Activated CD8-positive, alpha-beta memory T cell treated with anti-CD3 and anti-CD28 coated beads, Interleukin-2, amount 10 ng/mL, durations not matched to agents 7 days and 5 days (primary cell): ENCODE measurements around the gene FNDC8. TPM values are rescaled to one million over a fixed set of nuclear protein-coding genes. Genes with fewer than 3 reads are reported as not detected.

Experiments
- ATAC-seq: fragments of 150-1000 bp; cut with Tn5 transposase; one replicate; pipeline ENCODE4 v1.10.0; 2021; ENCODE audit warnings: moderate library complexity
- CTCF ChIA-PET: fragments of 350-600 bp; sonication (Branson Sonifier 250); formaldehyde crosslinking; loops from one replicate; lab custom pipeline; 2021; ENCODE audit warnings: antibody characterized with exemption; lab: Charles Lee
- DNase-seq: peaks from one replicate; pipeline ENCODE4 v3.0.0-alpha.2; 2020
- H3K27ac Mint-ChIP-seq: one replicate; pipeline ENCODE4 v1.8.0; 2021; ENCODE audit warnings: mild to moderate bottlenecking, mixed read lengths
- H3K27me3 Mint-ChIP-seq: one replicate; pipeline ENCODE4 v1.8.0; 2021; ENCODE audit warnings: mixed read lengths
- H3K36me3 Mint-ChIP-seq: one replicate; pipeline ENCODE4 v1.8.0; 2021; ENCODE audit warnings: mild to moderate bottlenecking, mixed read lengths
- H3K4me1 Mint-ChIP-seq: one replicate; pipeline ENCODE4 v1.8.0; 2021; ENCODE audit warnings: mixed read lengths
- H3K4me3 Mint-ChIP-seq: one replicate; pipeline ENCODE4 v1.8.0; 2021; ENCODE audit warnings: mild to moderate bottlenecking, moderate library complexity, mixed read lengths
- H3K9me3 Mint-ChIP-seq: one replicate; pipeline ENCODE4 v1.8.0; 2022; ENCODE audit warnings: low read depth, mixed read lengths
- total RNA-seq, 2 experiments: library from RNA; stranded (reverse); gene quantifications; one replicate each; pipeline ENCODE4 v1.2.3, GENCODE V29; 2021

FNDC8 gene
- total RNA-seq: not detected

DNA sequence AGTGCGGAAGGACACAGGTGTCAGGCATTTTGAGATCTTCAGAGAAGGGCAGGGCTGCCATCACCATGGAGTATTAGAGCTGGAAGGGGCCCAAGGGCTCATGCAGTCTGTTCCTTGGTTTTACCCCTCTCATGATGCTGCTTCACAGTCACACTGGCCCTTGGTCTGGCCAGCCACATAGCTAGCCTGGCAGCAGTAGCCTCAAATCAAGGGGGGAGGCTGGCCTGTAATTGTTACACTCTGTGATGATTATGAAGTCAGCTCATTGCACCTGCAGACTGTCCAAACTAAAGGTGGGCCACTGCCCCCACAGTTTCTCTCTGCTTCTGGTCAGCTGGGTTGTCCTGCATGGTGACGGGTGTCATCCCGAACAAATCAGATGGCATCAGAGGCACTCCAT, at the start of gene FNDC8:
TSS of gene FNDC8 (plus strand) at position 301 of the 400 bp plus-strand sequence. CDS start at position 380, 79 bp downstream.
- Mint-ChIP-seq H3K36me3 (peaks cover 13% of the 10 kb centered on the region), H3K4me1 (peaks cover 29% of the 10 kb centered on the region), H3K27ac (no peak within 1 kb of the TSS), H3K9me3 (no peaks in the 10 kb centered on the region), H3K4me3 (no peak within 1 kb of the TSS), H3K27me3 (no peaks in the 10 kb centered on the region)
- CTCF ChIA-PET: interaction anchor here (0.7 to 4.5 kb wide), 5 partner anchors 9 to 578 kb away, joined by 3 to 109 read pairs (median 14); no protein-coding TSS in a partner anchor
- DNase-seq (no peak), ATAC-seq (no peak)

DNA sequence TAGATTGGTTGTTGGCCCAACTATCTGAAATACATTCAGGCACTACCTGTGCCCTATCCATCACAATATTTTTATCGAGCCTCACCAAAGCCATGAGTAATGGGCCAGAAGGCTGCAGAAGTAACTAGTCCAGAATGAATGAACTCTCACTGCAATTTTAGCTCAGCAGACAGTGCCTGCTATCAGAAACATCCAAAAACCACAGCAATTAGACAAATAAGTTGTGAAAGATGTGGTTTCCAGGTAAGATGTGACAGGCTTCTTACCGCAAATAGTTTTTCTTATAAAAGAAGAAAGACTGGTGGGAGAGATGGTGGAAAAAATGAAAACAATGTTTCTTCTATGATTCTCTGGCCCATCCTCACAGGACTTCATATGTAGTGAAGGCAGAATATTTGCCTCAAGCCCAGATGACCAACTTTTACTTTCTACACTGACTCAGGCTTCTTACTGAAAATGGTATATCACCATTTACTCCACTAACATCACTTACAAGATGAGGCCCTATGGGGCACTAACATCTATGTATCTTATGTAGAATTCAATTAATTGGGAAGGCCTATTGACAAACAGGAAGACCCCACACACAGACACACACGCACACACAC, 48.1 kb upstream of the FNDC8 start:
- Mint-ChIP-seq H3K4me1 (peaks cover 72% of the 10 kb centered on the region), H3K27ac (peak overlapping the region; percentile 80), H3K36me3 (peaks cover 24% of the 10 kb centered on the region), H3K27me3 (no peaks in the 10 kb centered on the region), H3K9me3 (no peaks in the 10 kb centered on the region), H3K4me3 (peak overlapping the region; percentile 46)
- CTCF ChIA-PET: interaction anchor here (2.1 to 3.3 kb wide), 5 partner anchors 9 to 51 kb away, joined by 6 to 21 read pairs (median 11); partner anchors contain the start of gene RFFL
- ATAC-seq: peak; percentile 78
- DNase-seq: no peak

DNA sequence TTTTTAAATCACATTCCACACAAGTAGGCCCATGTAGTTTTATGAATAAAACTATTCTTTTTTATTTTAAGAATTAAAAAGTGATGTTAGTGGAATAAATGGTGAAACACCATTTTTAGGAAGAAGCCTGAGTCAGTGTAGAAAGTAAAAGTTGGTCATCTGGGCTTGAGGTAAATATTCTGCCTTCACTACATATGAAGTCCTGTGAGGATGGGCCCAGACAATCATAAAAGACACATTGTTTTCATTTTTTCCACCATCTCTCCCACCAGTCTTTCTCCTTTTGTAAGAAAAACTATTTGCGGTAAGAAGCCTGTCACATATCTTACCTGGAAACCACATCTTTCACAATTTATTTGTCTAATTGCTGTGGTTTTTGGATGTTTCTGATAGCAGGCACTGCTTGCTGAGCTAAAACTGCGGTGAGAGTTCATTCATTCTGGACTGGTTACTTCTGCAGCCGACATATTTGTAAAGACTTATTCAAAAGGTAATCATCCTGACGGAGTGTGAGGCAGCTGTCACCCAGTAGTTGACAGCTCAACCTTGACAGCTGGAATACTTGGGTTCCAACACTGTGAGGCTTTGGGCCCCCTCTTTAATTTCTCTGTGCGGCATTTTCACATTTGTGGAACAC, 47.3 kb upstream of the FNDC8 start:
- H3K4me1 Mint-ChIP-seq: peaks cover 68% of the 10 kb centered on the region

DNA sequence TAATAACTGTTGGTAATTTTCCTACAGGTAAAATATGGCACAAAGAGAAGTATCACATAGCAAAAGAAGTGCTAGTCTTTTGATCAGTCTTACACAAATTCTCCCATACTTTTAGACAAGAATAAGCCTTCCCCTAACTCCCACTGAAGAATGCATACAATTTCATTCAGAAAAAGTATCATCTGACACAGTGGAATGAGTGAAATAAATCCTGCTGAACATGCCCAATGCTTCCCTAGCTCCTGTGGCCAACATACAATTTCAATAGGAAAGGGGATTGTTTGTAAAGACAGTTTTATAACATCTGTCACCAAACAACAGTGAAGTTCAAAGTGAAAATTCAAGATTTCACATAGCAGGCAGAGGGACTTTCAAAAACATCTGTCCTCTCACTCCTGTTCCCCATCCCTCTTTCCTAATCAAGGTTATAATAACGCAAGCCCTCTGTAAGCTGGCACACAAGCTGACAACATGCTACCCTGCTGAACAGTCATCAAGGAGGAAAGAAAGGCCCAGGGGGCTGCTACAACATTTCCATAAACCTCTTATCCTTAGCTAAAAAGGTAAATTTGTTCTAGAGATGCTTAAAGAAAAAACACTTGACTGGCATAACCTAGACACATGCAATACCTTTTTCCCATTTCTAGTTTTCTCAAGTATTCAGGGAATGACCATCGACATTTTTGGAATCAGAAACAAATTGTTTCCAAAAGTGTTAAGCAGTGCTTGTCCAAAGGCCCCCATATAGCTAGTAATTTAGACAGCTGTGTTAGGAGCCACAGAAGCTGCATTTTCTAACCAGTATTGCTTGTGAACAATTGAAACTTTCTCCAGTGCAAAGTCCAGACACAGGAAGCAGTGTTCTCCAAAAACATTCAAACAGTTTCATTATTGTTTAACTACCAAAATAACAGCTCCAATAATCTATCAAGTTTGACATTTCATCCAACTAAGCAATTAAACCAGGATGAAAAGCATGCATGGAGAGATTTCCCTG, 46.4 kb upstream of the FNDC8 start:
- CTCF ChIA-PET: interaction anchor here (2.1 to 3.3 kb wide), 5 partner anchors 8 to 52 kb away, joined by 6 to 21 read pairs (median 11); partner anchors contain the start of gene RFFL
- no peak for DNase-seq
- Mint-ChIP-seq H3K36me3 (peaks cover 36% of the 10 kb centered on the region), H3K27me3 (no peaks in the 10 kb centered on the region), H3K4me3 (peak overlapping the region; percentile 31), H3K4me1 (peaks cover 71% of the 10 kb centered on the region), H3K27ac (peak overlapping the region; percentile 77), H3K9me3 (no peaks in the 10 kb centered on the region)
- no peak for ATAC-seq

More for the DNA sequence above, 47.3 kb upstream of the FNDC8 start:
- peaks cover 28% of the 10 kb centered on the region for H3K36me3 Mint-ChIP-seq
- H3K4me3 Mint-ChIP-seq: peak overlapping the region; percentile 31
- H3K27me3 Mint-ChIP-seq: no peaks in the 10 kb centered on the region
- ATAC-seq (peak; percentile 28), DNase-seq (no peak)
- H3K27ac Mint-ChIP-seq: peak overlapping the region; percentile 80
- no peaks in the 10 kb centered on the region for H3K9me3 Mint-ChIP-seq
- CTCF ChIA-PET: interaction anchor here (0.8 to 3.3 kb wide), 6 partner anchors 9 to 92 kb away, joined by 3 to 21 read pairs (median 10); partner anchors contain the start of gene RFFL

DNA sequence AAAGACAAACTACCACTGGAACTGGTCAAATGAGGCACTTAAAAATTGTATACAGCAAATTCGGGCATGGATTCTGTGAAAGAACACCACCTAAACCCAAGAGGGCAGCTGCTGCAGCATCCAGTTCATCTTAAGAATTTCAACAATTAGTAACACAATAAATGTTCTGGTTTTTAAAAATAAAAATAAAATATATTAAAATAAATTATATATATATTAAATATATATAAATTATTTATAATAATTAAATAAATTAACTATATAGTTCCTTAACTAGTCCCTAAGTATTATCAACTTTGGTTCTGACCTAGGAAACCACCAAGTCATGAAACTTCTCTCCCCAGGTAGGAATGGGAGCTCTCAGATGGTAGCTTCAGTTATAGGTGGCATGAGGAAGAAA, 44.5 kb upstream of the FNDC8 start:
- Mint-ChIP-seq H3K27me3 (no peaks in the 10 kb centered on the region), H3K27ac (no peak overlapping the region), H3K36me3 (peaks cover 24% of the 10 kb centered on the region), H3K4me3 (no peak overlapping the region), H3K9me3 (no peaks in the 10 kb centered on the region), H3K4me1 (peaks cover 79% of the 10 kb centered on the region)
- CTCF ChIA-PET: interaction anchor here (0.9 to 6.6 kb wide), 3 partner anchors 12 to 54 kb away, joined by 3 to 46 read pairs (median 4); partner anchors contain the start of gene RFFL
- DNase-seq: no peak
- ATAC-seq: no peak

DNA sequence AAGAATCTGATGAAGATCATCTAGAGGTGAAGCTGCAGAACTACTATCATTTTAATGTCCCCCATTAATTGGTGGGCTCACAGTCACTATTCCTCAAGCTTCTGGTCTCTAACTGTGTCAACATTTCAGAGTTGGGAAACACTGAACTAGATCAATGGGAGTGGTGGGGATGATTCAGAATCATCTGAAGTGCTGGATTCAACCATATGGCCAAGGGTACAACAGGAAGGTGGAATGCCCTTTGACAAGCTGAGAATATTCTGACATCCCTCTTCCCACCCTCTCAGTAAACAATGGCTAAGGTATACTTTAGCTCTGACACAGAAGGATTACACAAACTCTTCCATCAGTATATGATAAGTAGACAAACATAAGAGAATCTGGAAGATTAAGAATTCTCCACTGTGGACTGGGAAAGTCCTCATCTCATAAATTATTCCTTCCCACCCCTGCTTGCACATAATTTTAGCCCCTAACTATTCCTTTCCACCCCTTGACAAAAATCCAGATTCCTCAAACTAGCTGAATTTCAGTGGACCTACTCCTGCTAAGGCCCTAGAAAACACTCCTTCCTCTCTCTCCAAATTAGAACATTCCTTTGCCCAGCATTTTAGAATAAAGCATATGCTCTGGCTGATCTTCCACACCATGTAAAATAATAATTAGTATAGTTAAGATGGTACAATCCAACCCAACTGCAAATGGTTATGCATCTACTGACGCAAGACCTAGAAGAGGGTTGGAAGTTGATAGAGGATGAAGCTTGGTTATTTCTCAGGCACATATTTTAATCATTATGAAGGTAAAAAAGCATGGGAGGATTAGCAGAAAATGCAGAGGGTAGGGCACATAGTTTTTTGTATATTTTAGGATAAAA, 41.6 kb upstream of the FNDC8 start:
- Mint-ChIP-seq H3K36me3 (peaks cover 17% of the 10 kb centered on the region), H3K9me3 (no peaks in the 10 kb centered on the region), H3K27ac (peak overlapping the region; percentile 96), H3K4me1 (peaks cover 76% of the 10 kb centered on the region), H3K27me3 (no peaks in the 10 kb centered on the region), H3K4me3 (peak overlapping the region; percentile 29)
- no peak for DNase-seq
- ATAC-seq: no peak
- CTCF ChIA-PET: interaction anchor here (1.0 to 6.6 kb wide), 9 partner anchors 9 to 57 kb away, joined by 3 to 46 read pairs (median 7); partner anchors contain the start of gene RFFL

DNA sequence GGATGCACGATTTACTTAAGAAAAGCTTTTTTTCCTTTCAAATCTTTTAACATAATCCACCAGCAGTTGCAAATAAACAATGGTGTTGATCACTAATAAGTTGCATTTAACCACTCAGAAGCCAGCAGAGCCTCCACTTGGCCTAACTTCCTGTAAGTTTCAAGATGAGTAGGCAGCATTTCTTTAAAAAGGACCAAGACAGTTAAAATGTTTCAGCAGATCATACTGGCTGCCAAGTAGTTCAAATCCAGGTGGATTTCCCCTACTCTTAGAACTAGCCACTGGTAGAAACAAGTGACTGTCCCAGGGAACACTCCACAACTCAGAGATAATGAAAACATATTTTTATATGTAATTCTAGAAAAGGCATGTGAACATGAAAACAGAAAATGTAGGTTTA, 40.9 kb upstream of the FNDC8 start:
- Mint-ChIP-seq H3K4me1 (peaks cover 76% of the 10 kb centered on the region), H3K36me3 (peaks cover 20% of the 10 kb centered on the region), H3K4me3 (peak overlapping the region; percentile 29), H3K27me3 (no peaks in the 10 kb centered on the region), H3K27ac (peak overlapping the region; percentile 96), H3K9me3 (no peaks in the 10 kb centered on the region)
- ATAC-seq (peak; percentile 81), DNase-seq (peak; percentile 72)
- CTCF ChIA-PET: interaction anchor here (1.1 to 6.6 kb wide), 7 partner anchors 9 to 58 kb away, joined by 3 to 46 read pairs (median 9); partner anchors contain the start of gene RFFL

DNA sequence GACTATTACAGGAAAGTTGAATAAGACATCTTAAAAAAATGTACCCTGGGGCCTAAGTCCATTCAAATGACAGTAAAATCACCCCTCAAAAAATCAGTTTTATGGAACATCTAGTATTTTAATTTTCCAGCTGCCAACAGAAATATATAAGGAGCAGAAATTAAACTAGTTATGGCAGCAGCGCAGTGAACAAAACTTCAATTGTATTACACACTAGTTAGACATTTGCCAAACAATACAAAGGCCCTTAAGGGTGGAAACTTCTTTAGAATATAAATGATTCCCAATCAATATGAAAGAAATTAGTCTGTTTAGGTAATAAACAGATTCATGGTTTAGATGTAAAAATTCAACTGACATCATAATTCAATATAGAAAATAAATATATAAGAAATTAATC, 39.8 kb upstream of the FNDC8 start:
- no peak overlapping the region for H3K4me3 Mint-ChIP-seq
- no peaks in the 10 kb centered on the region for H3K27me3 Mint-ChIP-seq
- no peak for ATAC-seq
- H3K36me3 Mint-ChIP-seq: peaks cover 20% of the 10 kb centered on the region
- CTCF ChIA-PET: interaction anchor here (1.1 to 6.6 kb wide), 9 partner anchors 8 to 91 kb away, joined by 3 to 46 read pairs (median 6); partner anchors contain the start of gene RFFL
- H3K9me3 Mint-ChIP-seq: no peaks in the 10 kb centered on the region
- peak overlapping the region; percentile 96 for H3K27ac Mint-ChIP-seq
- H3K4me1 Mint-ChIP-seq: peaks cover 83% of the 10 kb centered on the region
- no peak for DNase-seq

DNA sequence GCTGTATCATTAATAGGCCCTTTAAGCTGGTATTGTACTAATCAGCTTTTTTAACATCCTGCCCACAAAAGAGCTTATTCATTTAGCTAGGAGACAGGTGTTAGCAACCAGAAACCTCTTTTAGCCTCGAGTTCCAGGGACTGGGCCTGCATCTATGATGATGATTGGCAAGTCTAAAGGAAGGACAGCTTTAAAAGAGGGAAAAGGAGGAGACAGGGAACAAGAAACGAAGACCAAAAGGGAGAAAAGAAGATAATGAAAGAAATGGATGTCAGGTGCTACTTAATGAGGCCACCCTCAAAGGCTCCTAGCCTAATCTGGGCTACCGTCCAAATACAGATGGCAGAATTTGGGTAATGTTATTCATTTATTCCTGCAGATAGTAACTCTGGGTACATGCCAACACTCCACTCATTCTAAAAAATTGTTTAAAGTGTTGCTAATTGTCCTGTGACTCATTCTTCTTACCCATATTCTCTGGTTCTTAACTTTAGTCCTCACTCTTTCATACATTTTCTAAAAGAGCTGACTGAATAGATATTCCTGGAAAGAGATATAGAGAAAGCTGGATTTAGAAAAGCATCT, 39.2 kb upstream of the FNDC8 start:
- H3K27ac Mint-ChIP-seq: peak overlapping the region; percentile 92
- no peaks in the 10 kb centered on the region for H3K9me3 Mint-ChIP-seq
- H3K4me3 Mint-ChIP-seq: peak overlapping the region; percentile 54
- CTCF ChIA-PET: interaction anchor here (1.1 to 6.6 kb wide), 10 partner anchors 8 to 91 kb away, joined by 3 to 46 read pairs (median 6); partner anchors contain the start of gene RFFL
- no peaks in the 10 kb centered on the region for H3K27me3 Mint-ChIP-seq
- peaks cover 85% of the 10 kb centered on the region for H3K4me1 Mint-ChIP-seq
- DNase-seq (no peak), ATAC-seq (peak; percentile 66)
- peaks cover 18% of the 10 kb centered on the region for H3K36me3 Mint-ChIP-seq

DNA sequence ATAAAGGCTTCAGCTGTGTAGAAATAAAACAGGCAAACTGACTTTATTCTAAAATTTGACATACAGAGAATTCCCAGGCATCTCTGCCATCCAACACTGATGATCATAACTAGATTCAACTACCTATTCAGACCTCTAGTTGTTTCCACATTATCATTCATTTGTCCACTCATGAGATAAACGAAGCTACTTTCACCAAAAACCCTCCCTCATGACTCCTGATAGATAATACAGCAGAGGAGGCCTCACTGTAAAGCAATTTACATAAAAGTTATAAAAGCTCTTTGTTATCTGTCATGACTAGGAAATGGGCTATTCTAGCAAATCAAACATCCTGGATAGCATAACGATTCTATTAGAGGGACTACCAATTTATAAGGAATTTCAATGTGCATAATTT, 38.3 kb upstream of the FNDC8 start:
- peak overlapping the region; percentile 54 for H3K4me3 Mint-ChIP-seq
- H3K36me3 Mint-ChIP-seq: peaks cover 18% of the 10 kb centered on the region
- ATAC-seq (no peak), DNase-seq (no peak)
- peak overlapping the region; percentile 92 for H3K27ac Mint-ChIP-seq
- no peaks in the 10 kb centered on the region for H3K9me3 Mint-ChIP-seq
- peaks cover 86% of the 10 kb centered on the region for H3K4me1 Mint-ChIP-seq
- H3K27me3 Mint-ChIP-seq: no peaks in the 10 kb centered on the region
- CTCF ChIA-PET: interaction anchor here (0.6 to 6.6 kb wide), 10 partner anchors 9 to 92 kb away, joined by 3 to 46 read pairs (median 4); partner anchors contain the start of genes RAD51D and RFFL

DNA sequence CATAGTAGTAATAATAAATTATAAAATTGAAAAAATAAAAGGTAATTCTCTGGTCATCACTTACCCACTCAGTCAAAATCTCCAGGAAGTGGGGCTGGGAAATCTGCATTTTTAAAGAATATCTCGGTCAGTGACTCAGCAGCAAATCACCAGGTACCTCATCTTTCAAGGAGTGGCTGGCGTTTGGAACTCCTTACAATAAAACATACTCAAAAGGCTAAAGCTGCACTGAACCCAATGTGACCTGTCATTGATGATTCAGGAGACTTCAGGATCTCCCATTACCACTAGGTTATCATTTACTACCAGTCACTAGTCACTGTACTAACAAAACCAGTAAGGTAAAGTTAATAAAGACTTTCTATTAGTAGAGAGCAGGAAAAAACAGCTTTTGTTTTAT, 36.4 kb upstream of the FNDC8 start:
- peaks cover 81% of the 10 kb centered on the region for H3K4me1 Mint-ChIP-seq
- H3K4me3 Mint-ChIP-seq: peak overlapping the region; percentile 47
- no peaks in the 10 kb centered on the region for H3K9me3 Mint-ChIP-seq
- CTCF ChIA-PET: interaction anchor here (3.6 to 3.9 kb wide), 2 partner anchors 22 to 63 kb away, joined by 17 to 21 read pairs; partner anchors contain the start of gene RFFL
- DNase-seq (no peak), ATAC-seq (no peak)
- H3K36me3 Mint-ChIP-seq: peaks cover 3% of the 10 kb centered on the region
- peak overlapping the region; percentile 76 for H3K27ac Mint-ChIP-seq
- no peaks in the 10 kb centered on the region for H3K27me3 Mint-ChIP-seq
